NCI-H460 (cell line): ENCODE results near the gene SCN4B. TPM values are rescaled to one million over a fixed set of nuclear protein-coding genes. Genes with fewer than 3 reads are reported as not detected.

Source experiments
- DNase-seq: peaks from one replicate; pipeline ENCODE4 v3.0.0-alpha.2; 2016; ENCODE audit warnings: low read depth; ENCODE audit errors: extremely low read depth
- total RNA-seq: library from RNA; depleted of rRNA; stranded (reverse); fragments of >200 nt; shearing (Covaris generic); gene quantifications from 2 replicates; pipeline ENCODE4 v1.2.3, GENCODE V29; 2014

Gene SCN4B
- total RNA-seq, 1 experiment from 2014 or later: not detected

DNA sequence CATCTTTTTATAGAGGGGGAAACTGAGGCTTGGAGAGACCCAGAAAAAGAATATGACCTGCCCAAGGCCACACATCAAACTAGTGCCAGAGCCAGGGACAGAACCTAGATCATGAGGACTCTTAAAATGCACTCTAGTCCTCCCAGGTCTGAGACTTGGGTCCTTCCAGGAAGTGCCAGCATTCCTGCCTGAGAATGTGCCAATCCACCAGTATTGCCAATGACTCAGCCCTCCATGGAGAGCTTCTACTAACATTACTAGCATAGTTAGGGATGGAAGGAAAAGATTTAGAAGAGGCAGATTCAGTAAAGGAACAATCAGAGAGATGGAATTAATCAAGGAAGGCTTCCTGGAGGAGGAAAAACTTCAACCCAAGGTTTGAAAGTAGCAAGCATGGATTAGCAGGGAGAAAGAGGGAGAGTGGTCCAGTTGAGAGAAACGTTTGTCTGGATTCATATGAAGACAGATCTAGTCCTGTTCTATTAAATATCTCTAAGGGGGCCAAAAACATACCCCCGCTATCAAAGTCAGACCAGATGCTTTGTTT is 45.8 kb downstream of the SCN4B start:
- DNase-seq: no peak

DNA sequence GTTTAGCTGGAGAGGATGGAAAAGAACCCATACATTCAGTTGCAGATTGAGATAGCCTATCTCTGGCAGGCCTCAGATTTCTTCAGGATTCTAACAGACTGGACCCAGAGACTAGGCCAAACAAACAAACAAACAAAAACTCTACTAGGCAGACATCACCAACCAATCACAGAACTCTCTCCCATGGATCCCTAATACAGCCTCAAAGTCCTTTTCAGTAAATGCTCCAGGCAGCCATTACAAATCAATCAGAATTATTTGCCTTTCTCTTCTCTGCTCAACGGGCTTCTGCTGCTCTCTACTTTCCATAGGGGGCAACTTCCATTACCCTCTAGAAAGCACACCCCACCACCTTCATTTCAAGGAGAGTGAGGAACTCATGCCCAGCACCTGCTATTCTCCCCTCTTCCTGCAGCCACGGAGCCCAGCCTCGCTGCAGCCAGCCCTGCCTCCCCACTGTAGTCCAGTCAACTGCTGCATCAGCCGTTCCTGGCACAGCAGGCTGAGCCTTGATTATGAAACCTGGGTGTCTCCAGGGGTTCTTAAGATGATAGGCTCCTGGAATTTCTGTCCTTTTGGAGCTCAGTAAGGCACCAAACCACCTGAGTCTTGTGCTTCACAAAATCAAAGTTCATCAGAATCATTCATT is 46.8 kb downstream of the SCN4B start:
- no peak for DNase-seq

DNA sequence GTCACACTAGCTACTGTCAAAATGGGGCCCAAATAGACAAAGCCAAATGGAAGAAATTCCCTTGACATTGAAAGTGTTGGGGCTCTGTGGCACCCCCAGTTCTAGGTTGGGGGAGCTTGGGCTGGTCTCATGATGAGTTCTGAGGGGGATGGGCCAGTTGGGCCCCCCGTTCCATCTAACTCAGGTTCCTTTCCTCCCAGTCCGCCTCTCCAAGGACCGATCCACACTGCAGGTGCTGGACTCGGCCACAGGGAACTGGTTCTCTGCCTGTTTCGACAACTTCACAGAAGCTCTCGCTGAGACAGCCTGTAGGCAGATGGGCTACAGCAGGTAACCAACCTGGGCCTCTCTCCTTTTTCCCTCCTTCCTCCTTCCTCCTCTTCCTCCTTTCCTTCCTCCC is 48.1 kb downstream of the SCN4B start:
- DNase-seq: no peak

DNA sequence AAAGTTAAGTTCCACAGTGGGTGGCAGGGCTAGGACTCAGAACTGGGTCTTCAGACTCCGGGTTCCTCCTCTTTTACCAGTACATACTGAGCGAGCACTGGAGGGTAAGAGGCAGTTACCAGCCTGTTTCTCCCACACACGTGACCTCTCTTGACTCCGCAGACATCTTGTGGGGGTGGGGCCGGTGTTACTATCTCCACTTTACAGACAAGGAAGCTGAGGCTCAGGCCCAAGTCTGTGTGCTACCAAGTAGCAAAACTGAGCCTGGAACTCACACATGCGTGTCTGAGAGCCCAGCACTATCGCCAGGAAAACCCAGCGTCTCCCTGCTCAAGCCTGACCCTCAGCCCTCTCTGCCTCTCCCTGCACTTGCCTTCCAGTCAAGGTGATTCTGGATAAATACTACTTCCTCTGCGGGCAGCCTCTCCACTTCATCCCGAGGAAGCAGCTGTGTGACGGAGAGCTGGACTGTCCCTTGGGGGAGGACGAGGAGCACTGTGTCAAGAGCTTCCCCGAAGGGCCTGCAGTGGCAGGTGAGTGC is 49.8 kb downstream of the SCN4B start:
- DNase-seq: no peak

DNA sequence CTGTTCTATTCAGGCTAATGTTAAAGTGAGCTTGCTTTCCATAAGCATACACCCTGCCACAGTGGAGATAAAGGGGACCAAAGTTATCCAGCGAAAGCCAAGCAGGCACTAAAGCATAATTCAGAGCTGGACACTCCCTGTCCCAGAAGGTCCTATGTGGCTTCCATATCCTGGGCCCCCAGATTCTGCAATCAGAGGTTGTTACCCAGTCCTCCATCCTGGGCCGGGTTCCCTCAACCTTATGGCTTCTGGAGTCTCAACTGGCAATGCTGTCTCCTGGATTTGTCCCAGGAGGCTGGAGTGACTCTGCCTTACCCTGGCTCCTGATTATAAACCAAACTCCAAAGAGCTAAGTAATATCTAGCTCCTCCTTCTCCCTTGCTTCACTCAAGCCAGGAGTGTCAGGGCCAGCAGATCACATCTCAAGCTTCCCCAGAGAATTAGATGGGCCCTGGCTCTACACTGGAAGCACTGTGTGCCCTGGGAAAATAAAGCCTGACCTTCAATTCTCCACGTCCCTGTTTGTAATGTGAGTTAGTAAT is 51.9 kb downstream of the SCN4B start:
- DNase-seq: no peak

DNA sequence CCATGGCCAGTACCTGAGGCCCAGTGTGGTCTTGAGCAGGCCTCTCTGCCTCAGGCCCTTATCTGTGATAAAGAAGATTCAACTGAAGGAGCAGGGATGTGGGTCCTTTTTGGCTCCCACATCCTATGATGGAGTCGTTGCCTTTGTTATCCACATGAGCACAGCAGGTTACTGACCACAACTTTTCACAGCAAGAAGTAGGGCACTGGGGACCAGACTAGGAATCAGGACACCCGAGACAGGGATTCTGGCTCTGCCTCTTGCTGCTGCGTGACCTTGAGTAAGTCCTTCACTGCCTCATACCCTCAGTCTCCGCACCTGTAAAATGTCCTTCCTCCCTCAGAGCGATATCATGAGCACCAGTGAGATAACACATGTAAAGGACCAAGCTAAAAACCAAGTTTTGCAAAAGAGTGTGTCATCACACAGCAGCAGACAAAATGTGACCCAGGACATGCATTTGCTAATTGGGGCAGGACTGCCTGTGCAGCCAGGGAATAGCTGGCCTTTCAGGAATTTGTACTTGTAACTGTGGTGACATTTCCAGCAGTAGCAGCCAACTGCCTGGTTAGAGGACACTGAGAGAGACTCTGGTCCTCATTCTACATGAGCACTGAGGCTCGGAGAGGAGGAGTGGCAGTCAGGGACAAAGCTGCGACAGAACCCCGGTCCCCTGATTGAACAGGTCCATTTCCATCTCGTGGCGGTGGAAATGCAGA is 52.6 kb downstream of the SCN4B start:
- DNase-seq: no peak

DNA sequence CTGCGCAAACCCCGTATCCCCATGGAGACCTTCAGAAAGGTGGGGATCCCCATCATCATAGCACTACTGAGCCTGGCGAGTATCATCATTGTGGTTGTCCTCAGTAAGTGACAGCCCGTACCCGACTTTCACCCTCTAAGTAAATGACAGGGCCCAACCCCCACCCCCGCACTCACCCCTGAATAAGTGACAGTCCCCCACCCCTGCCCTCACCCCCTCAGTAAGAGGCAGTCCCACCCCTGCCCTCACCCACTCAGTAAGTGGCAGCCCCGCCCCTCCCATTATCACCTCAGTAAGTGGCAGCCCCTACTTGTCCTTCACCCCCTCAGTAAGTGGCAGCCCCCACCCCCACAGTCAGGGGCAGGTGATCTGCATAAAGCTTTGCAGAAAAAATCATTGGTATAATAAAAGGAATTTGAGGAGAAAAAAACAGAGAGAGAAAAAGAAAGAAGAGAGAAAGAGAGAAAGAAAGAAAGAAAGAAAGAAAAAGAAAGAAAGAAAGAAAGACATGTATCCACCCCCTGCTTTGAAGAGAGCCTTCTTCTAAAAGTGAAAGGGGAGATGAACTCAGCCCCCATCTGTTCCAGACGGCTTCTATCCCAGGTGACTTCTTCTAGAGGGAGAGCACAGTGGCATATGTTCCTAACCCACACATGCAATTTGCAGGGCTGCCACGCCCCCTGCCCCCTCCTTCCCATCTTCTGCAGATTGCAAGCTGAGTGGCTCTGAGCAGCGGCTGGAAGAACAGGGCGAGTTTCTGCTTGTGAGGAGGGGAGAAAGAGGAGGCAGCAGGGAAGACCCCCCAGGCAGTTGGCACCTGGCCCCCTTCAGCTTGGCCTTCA is 53.4 kb downstream of the SCN4B start:
- no peak for DNase-seq

DNA sequence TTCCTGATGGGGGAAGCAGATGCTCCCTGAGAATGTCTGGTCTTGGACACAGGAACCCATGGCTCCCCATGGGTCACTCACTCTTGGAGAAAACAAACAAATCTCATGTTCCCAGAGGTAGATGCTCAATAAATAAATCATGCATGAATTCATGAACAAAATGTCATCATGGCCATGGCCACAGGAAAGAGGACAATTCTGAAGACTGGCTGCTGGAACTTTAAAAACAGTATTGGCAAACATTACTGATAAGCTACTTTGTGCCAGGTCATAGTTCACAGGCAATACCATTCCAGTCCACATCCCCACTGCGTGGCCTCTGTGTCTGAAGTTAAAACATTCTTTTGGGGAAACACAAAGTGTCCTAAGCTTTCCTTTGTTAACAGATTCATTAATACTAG is 56.7 kb downstream of the SCN4B start:
- DNase-seq: no peak

DNA sequence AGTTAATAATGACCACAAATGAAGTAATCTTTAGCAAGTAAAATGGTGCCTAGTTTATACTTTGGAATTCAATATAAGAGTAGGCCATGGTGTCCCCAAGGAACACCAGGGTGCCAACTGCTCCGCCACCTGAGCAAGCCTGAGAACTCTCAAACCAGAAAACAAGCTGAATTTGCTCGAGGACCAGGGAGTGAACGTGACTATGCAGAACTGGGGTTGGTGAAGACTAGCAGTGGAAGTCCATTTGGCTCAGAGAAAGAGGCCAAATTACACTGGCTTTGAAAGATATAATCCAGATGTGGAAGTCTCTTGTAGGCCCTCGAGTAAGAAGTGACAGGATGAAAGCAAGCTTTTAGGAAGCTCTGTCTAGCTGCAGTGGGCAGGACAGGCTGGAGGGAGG is 57.1 kb downstream of the SCN4B start:
- DNase-seq: no peak

DNA sequence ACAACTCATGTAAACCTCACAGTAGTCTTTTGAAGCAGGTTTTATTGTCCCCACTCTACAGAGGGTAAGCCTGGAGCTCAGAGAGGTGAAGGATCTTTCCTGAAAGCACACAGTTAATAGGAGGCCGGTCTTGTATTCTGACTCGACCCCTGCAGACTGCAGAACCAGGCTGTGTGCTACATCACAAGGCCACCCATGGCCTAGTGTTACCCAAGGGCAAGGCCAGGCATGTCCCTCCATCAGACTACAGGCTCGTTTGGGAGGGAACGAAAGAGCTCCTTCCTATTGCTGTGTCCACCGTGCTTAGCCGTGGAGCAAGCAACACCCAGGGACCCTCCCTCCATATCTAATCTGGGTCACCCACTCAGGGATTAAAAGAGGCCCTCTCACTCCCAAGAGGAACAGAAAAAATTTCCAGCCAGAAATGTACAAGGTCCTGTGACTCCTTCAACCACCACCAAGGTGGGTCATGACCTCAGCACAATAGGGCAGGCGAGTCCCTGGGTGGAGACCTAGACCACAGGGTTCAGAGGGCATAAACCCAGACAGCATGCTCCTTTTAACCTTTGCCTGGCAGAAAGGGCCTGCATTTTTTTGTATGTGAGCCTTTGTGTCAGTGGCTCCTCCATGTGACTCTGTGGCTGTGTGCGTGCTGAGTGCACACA is 59.6 kb downstream of the SCN4B start:
- no peak for DNase-seq

DNA sequence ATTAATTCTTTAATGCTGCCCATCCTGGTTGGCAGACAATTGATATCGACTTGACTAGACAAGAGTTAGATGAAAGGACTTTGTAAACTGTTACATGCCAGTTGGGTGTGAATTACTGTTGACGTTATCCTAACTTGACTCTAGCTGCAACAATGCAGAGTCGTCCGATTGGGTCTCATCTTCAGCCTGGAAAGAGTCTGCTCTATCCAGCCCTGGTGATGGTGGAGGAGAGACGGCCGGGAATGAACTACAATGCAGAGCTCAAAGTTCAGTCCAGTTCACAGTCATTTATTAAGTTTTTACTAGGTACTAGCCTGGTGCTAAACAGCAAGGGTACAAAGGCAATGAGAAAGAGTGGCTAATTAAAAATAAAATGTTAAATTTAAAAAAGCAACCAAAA is 60.9 kb downstream of the SCN4B start:
- no peak for DNase-seq

DNA sequence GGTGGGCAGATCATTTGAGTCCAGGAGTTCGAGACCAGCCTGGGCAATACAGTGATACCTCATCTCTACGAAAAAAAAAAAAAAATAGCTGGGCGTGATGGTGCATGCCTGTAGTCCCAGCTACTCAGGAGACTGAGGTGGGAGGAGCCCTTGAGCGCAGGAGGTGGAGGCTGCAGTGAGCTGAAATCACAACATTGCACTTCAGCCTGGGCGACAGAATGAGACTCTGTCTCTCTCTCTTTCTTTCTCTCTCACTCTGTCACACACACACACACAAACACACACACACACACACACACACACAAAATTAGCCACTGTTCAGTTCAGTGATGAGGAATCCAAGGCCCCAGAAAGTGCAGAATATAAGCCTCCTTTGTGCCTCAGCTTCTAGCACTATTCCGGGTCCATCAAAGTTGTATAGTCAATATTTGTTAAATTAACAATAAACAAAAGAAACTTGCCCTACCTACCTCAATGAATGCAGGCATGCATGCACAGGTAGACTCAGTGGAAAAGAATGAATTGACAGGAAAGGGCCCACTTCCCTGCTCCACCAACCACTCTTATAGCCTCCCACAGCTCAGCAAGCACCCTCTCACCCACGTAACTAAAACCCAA is 62.0 kb downstream of the SCN4B start:
- no peak for DNase-seq

DNA sequence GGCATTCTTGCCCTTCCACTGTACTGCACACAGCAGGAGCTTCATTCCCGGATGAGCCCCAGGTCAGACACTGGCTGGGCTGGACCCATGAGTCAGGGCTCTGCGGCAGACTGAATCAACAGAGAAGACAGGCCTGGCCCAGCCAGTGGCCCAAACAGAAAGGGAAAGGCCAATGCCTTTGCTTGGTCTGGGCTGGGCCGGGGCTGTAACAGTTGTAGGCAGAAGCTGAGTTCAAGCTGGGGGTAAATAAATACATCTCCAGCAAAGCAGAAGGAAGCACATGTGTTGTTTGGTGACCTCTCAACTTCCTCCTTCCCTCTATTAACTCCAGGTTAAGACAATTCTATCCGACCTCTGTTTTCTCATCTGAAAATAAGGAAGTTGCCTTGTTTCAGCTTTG is 64.1 kb downstream of the SCN4B start:
- DNase-seq: no peak

DNA sequence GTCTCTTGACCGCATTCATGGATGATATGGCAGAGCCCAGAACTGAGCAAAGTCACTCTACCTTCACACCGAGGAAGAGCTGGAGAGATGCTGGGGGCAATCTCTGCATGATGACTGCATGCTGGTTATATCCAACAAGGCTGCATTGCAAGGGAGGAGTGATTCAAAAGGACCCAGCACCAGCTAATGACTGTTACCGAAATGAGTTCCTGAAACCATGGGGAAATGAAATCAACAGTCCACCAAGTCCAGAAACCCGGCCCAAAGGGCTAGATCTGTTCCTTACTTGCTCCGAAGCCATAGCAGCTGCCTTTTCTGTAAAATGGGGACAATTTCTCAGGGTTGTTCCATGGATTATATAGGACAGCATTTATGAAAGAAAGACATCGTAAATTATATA is 64.7 kb downstream of the SCN4B start:
- no peak for DNase-seq

DNA sequence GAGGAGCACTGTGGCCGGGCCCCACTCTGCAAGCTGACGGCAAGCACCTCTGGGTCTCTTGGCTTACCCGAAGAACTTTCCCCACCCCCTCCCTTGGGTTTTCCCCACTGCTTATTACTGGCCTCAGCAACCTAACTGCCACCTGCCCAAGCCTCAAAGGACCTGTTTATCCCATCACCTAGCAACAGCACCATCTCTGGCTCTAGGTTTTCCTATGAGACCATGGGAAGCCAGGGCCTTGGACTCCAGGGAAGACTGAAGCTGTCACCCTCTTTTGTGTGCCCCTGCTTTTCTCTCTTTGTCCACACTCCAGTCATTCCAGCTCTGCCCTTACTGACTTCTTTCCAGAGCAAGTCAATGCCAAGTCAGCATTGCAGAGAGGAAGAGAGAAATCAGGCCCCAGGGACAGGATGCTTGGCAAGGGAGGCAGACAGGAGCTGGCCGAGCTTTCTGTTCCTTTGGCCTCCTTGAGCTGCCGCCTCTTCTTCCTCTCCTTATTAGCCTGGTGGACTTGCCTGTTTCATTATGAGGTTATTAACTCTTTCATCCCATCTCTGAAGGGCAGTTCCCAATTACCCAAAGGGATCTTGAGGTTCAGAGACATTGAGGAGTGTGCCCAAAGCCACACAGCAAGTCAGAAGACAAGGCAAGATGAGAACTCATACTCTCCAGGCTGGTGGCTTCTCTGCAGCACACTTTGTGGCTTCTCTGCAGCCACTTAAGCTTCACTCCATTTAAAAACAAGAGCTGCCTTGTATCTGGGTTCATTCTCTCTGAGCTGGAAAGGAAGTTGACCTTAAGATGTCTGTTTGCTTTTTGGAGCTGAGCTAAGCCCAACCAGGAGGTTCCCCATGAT is 65.5 kb downstream of the SCN4B start, which contains the start of gene SMIM35:
TSS of gene SMIM35 (minus strand) at position 51 of the 856 bp plus-strand sequence. CDS start 206 bp downstream, outside the sequence.
- no peak for DNase-seq

DNA sequence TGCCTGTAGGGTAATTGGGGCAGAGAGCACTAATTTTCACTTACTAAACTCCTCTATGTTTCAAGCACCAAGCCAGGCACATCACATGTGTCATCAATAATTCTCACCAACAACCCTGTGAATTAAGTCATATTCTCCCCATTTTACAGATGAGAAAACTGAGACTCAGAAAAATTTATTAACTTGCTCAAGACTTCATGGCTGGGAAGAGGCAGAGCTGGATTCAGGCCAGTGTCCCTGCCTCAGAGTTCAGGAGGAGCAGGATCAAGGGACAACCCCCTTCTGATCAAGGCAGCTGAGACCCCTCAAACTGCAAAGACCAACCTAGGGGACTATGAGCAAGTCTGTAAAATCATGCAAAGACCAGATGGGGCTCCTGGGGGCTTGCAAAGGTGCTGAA is 68.0 kb downstream of the SCN4B start:
- DNase-seq: no peak

DNA sequence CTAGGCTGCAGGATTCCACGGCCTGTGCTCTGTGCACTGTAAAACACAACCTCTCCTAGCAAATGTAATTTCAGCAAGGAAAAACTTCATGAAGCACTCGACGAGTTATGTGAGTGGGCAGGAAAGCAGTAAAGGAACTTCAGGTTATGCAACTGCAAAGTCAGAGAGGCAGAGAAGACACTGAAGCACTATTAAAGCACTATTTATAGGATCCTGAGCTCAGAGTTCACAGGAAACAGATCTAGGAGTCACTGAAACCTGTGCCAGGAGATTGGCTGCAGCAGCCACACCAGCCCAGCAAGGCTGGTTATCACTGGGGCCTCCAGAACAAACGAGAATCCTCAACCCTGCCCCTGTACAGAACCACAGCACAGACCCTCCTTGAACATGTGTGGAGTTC is 68.4 kb downstream of the SCN4B start:
- DNase-seq: no peak
